CD4-positive, alpha-beta T cell (primary cell): Measurements from ENCODE around the gene CHPF2. TPM values are rescaled to one million over a fixed set of nuclear protein-coding genes. Genes with fewer than 3 reads are reported as not detected.

Experiments
- ATAC-seq: fragments of 200-7000 bp; cut with Tn5 transposase; one replicate; pipeline ENCODE4 v1.10.0; 2022; ENCODE audit warnings: mild to moderate bottlenecking; ENCODE audit not compliant: poor library complexity
- CTCF ChIA-PET: fragments of 350-600 bp; sonication (Branson Sonifier 250); formaldehyde crosslinking; loops from one replicate; lab custom pipeline; 2021; ENCODE audit warnings: antibody characterized with exemption, inconsistent platforms; lab: Charles Lee
- POLR2A ChIA-PET: fragments of 350-600 bp; sonication (Branson Sonifier 250); formaldehyde crosslinking; loops from one replicate; lab custom pipeline; 2021; ENCODE audit warnings: antibody characterized with exemption, inconsistent platforms; lab: Charles Lee
- DNase-seq, 14 experiments: peaks; one replicate each; pipeline ENCODE4 v3.0.0-alpha.2; 2013 to 2020; ENCODE audit warnings: mixed read lengths in 2 of 14
- H3K27ac ChIP-seq, 2 donors: one replicate each; pipeline versions ENCODE4 v1.5.1 to v1.7.0; 2013; ENCODE audit warnings: low read length in 2 of 2, low read depth in 1 of 2, mild to moderate bottlenecking in 1 of 2
- H3K27me3 ChIP-seq, 2 experiments: 1 replicate in 1 of 2; 2 replicates in 1 of 2; pipeline versions ENCODE4 v1.6.1 to v1.7.0; 2013; ENCODE audit warnings: low read length in 2 of 2, control low read depth in 1 of 2, mild to moderate bottlenecking in 1 of 2, moderate library complexity in 1 of 2; ENCODE audit not compliant: insufficient read depth in 2 of 2, control insufficient read depth in 1 of 2
- H3K36me3 ChIP-seq: one replicate; pipeline ENCODE4 v1.6.1; 2013; ENCODE audit warnings: low read length, control low read depth; ENCODE audit not compliant: insufficient read depth
- H3K4me1 ChIP-seq: one replicate; pipeline ENCODE4 v1.6.1; 2013; ENCODE audit warnings: low read length, control low read depth; ENCODE audit not compliant: insufficient read depth
- H3K4me3 ChIP-seq: one replicate; pipeline ENCODE4 v1.5.1; 2013; ENCODE audit warnings: mild to moderate bottlenecking, low read length, moderate library complexity
- H3K9me3 ChIP-seq, 2 experiments: 1 replicate in 1 of 2; 2 replicates in 1 of 2; pipeline versions ENCODE4 v1.6.1 to v1.7.0; 2013; ENCODE audit warnings: low read length in 2 of 2, mild to moderate bottlenecking in 2 of 2, control low read depth in 1 of 2, moderate library complexity in 1 of 2; ENCODE audit not compliant: control insufficient read depth in 1 of 2, insufficient read depth in 1 of 2
- H3K27ac Mint-ChIP-seq: one replicate; pipeline ENCODE4 v1.8.0; 2020; ENCODE audit warnings: mixed read lengths
- H3K27me3 Mint-ChIP-seq: one replicate; pipeline ENCODE4 v1.8.0; 2021; ENCODE audit warnings: mixed read lengths
- H3K36me3 Mint-ChIP-seq: one replicate; pipeline ENCODE4 v1.8.0; 2021; ENCODE audit warnings: low read depth, mixed read lengths
- H3K4me1 Mint-ChIP-seq: one replicate; pipeline ENCODE4 v1.8.0; 2021; ENCODE audit warnings: low read depth, mixed read lengths
- H3K4me3 Mint-ChIP-seq: one replicate; pipeline ENCODE4 v1.8.0; 2020; ENCODE audit warnings: mild to moderate bottlenecking, mixed read lengths
- H3K9me3 Mint-ChIP-seq: one replicate; pipeline ENCODE4 v1.8.0; 2020; ENCODE audit warnings: mixed read lengths
- intact Hi-C, 2 experiments: fragments of 100-400 bp; cut with DNase I in 1 of 2; cut with micrococcal nuclease in 1 of 2; formaldehyde crosslinking; loops; one replicate each; pipeline versions ENCODE4 v1.15.1 to v1.9.0; 2023 to 2025; cut with DNase I, micrococcal nuclease
- total RNA-seq, 174 experiments: library from RNA in 2 of 174; stranded (reverse) in 2 of 174; gene quantifications; one replicate each; pipeline ENCODE4 v1.2.3 and lab custom pipeline; 2021 to 2026
- TF ChIP-seq, protein P1 (sequence below): fragments of 200-600 bp; IDR thresholded peaks from one replicate; pipeline ENCODE4 v1.8.0; 2022; ENCODE audit warnings: antibody characterized with exemption, mild to moderate bottlenecking

The CHPF2 gene
- total RNA-seq, 2 experiments from 2014 or later: 29.6 to 30.5 TPM

GRCh38 chr7:151276666-151277590 lies 44.6 kb downstream of the CHPF2 start:
- Histone ChIP-seq H3K27ac (no peak overlapping the region), H3K27me3 (no peaks in the 10 kb centered on the region), H3K36me3 (no peaks in the 10 kb centered on the region), H3K9me3 (peaks cover 0 to under 1% of the 10 kb centered on the region in 2 experiments), H3K4me3 (peak overlapping the region; percentile 58), H3K4me1 (peaks cover 40% of the 10 kb centered on the region)
- Mint-ChIP-seq H3K36me3 (no peaks in the 10 kb centered on the region), H3K27ac (peak overlapping the region; percentile 51), H3K4me1 (peaks cover 43% of the 10 kb centered on the region), H3K9me3 (no peaks in the 10 kb centered on the region), H3K27me3 (peaks cover 19% of the 10 kb centered on the region), H3K4me3 (peak overlapping the region; percentile 87)
- ATAC-seq: peak; percentile 77
- intact Hi-C loops: no loop called here
- ChIA-PET POLR2A (interaction anchor here (0.9 to 1.5 kb wide), 3 partner anchors 34 to 69 kb away, joined by 4 read pairs; partner anchors contain the start of gene ABCF2), CTCF (no interaction called here)
- TF ChIP-seq, protein P1, sequence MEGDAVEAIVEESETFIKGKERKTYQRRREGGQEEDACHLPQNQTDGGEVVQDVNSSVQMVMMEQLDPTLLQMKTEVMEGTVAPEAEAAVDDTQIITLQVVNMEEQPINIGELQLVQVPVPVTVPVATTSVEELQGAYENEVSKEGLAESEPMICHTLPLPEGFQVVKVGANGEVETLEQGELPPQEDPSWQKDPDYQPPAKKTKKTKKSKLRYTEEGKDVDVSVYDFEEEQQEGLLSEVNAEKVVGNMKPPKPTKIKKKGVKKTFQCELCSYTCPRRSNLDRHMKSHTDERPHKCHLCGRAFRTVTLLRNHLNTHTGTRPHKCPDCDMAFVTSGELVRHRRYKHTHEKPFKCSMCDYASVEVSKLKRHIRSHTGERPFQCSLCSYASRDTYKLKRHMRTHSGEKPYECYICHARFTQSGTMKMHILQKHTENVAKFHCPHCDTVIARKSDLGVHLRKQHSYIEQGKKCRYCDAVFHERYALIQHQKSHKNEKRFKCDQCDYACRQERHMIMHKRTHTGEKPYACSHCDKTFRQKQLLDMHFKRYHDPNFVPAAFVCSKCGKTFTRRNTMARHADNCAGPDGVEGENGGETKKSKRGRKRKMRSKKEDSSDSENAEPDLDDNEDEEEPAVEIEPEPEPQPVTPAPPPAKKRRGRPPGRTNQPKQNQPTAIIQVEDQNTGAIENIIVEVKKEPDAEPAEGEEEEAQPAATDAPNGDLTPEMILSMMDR: no peak
- peak; percentile 15 to 77 (median 50) for DNase-seq

DNA sequence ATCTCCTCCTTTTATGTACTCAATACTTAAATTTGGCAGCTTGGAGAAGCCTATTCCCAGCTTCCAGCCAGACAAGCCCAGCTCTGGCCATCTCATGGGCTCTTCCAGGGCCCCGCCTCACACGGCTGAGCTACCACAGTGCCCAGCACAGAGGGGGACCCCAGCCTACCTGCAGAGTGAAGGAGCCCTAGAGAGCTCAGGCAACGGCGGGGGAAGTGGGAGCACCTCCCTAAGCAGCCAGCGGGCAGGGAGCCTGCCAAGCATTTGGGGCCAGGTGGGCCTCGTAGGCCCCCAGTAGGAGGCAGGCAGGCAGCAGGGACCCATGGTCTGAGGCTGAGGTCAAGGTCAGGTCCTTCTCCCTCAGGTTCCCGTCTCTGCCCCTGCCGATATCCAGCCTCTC lies 45.3 kb downstream of the CHPF2 start:
- Mint-ChIP-seq H3K36me3 (no peaks in the 10 kb centered on the region), H3K9me3 (no peaks in the 10 kb centered on the region), H3K27me3 (peaks cover 21% of the 10 kb centered on the region), H3K4me3 (peak overlapping the region; percentile 87), H3K27ac (no peak overlapping the region), H3K4me1 (peaks cover 36% of the 10 kb centered on the region)
- Histone ChIP-seq H3K9me3 (peaks cover 0 to 5% of the 10 kb centered on the region in 2 experiments), H3K36me3 (no peaks in the 10 kb centered on the region), H3K4me3 (peak overlapping the region; percentile 58), H3K27ac (no peak overlapping the region), H3K4me1 (peaks cover 33% of the 10 kb centered on the region), H3K27me3 (no peaks in the 10 kb centered on the region)
- intact Hi-C loops: no loop called here
- ATAC-seq (no peak), DNase-seq (no peak)
- CTCF ChIA-PET: no interaction called here
- POLR2A ChIA-PET: interaction anchor here (0.9 to 1.5 kb wide), 3 partner anchors 34 to 70 kb away, joined by 4 read pairs; partner anchors contain the start of gene ABCF2
- TF ChIP-seq, protein P1: no peak

- Mint-ChIP-seq H3K4me1 (peaks cover 28% of the 10 kb centered on the region), H3K9me3 (no peaks in the 10 kb centered on the region), H3K36me3 (no peaks in the 10 kb centered on the region), H3K27ac (no peak overlapping the region), H3K4me3 (peak overlapping the region; percentile 25), H3K27me3 (peaks cover 29% of the 10 kb centered on the region)
- TF ChIP-seq, protein P1: no peak
- ChIA-PET POLR2A (no interaction called here), CTCF (no interaction called here)
- Histone ChIP-seq H3K27ac (no peak overlapping the region), H3K9me3 (peaks cover 0 to 5% of the 10 kb centered on the region in 2 experiments), H3K27me3 (no peaks in the 10 kb centered on the region), H3K4me3 (no peak overlapping the region), H3K4me1 (peaks cover 29% of the 10 kb centered on the region), H3K36me3 (no peaks in the 10 kb centered on the region)
- intact Hi-C loops: no loop called here
- DNase-seq (no peak), ATAC-seq (no peak)
Measured at GRCh38 chr7:151278949-151279348, 46.7 kb downstream of the CHPF2 start.
